PFSK-1 (cell line): ENCODE data around the gene SLC25A38.

Source experiments
- FOXP2 ChIP-seq: optimal IDR thresholded peaks from 2 replicates; pipeline ENCODE3; 2011; ENCODE audit warnings: borderline replicate concordance, control low read depth, inconsistent platforms; ENCODE audit not compliant: insufficient read depth; ENCODE audit errors: extremely low read length, extremely low read depth
- POLR2AphosphoS5 ChIP-seq: IDR thresholded peaks from 2 replicates; pipeline ENCODE4 v1.6.1; 2012; ENCODE audit warnings: low read depth, mild to moderate bottlenecking, control low read depth, low read length, moderate library complexity
- REST ChIP-seq, 2 experiments: IDR thresholded peaks; 2 replicates each; pipeline versions ENCODE4 v1.6.1 to v1.8.0; 2011 to 2012; ENCODE audit warnings: low read depth in 2 of 2, low read length in 2 of 2, control low read depth in 1 of 2, inconsistent platforms in 1 of 2, mild to moderate bottlenecking in 1 of 2, moderate library complexity in 1 of 2; ENCODE audit not compliant: insufficient read depth in 1 of 2
- SIN3A ChIP-seq: IDR thresholded peaks from 2 replicates; pipeline ENCODE4 v1.6.1; 2012; ENCODE audit warnings: mild to moderate bottlenecking, low read length, moderate library complexity, borderline replicate concordance; ENCODE audit not compliant: insufficient read depth
- TAF1 ChIP-seq: IDR thresholded peaks from 2 replicates; pipeline ENCODE4 v1.6.1; 2012; ENCODE audit warnings: low read length, control low read depth, borderline replicate concordance; ENCODE audit not compliant: insufficient read depth

DNA sequence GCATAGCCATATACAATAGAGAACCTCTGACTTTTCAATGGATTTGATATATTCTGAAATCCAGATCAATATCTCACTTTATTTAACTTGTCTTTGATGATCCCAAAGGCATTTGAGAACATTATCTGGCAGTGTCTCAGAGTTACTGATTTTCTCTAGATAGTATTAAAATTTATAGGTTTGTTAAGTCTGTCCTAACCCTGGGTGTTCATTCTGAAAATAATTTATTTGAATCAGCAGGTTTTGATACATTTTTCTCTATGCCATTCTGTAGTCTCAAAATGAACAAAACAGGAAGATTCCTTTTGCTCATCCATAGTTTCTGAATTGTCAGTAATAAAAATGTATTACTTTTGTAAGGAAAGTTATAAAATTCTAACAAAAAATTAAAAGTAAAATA lies 39.4 kb upstream of the SLC25A38 start:
- TF ChIP-seq TAF1 (no peak), REST (IDR thresholded peaks at IDR 0.05; ENCODE audit: insufficient read depth in 1 of 2, low read depth in 2 of 2, low read length in 2 of 2) (no peak), POLR2AphosphoS5 (no peak), SIN3A (no peak), FOXP2 (no peak)
